K562 (cell line): ENCODE results near the gene BMP10. TPM values are rescaled to one million over a fixed set of nuclear protein-coding genes. Genes with fewer than 3 reads are reported as not detected.

Source experiments
- ATF1 ChIP-seq, 2 experiments: fragments of 450-650 bp in 1 of 2; IDR thresholded peaks; 2 replicates each; pipeline ENCODE4 v1.6.1; 2016; ENCODE audit warnings: missing compliant biosample characterization in 1 of 2, missing genetic modification characterization in 1 of 2
- ATF7 ChIP-seq: fragments of 450-650 bp; IDR thresholded peaks from 2 replicates; pipeline ENCODE4 v1.7.1; 2014; ENCODE audit warnings: mild to moderate bottlenecking, moderate library complexity
- FOXK2 ChIP-seq, 2 experiments: fragments of 450-650 bp; IDR thresholded peaks in 1 of 2; conservative IDR thresholded peaks in 1 of 2; 2 replicates each; pipeline ENCODE4 v1.6.1; 2016; ENCODE audit warnings: low read depth in 2 of 2, mild to moderate bottlenecking in 1 of 2
- MAX ChIP-seq: sonication (generic); formaldehyde crosslinking; IDR thresholded peaks from 2 replicates; pipeline ENCODE4 v1.9.0; 2022; ENCODE audit warnings: mild to moderate bottlenecking, missing genetic modification reagents
- MEIS2 ChIP-seq: fragments of 450-650 bp; IDR thresholded peaks from 2 replicates; pipeline ENCODE4 v1.6.1; 2014; ENCODE audit warnings: mild to moderate bottlenecking; ENCODE audit not compliant: partially characterized antibody
- MNT ChIP-seq, 2 experiments: fragments of 450-650 bp; conservative IDR thresholded peaks; 2 replicates each; pipeline ENCODE4 v1.6.1; 2017; ENCODE audit warnings: mild to moderate bottlenecking in 2 of 2, moderate library complexity in 2 of 2
- NEUROD1 ChIP-seq: fragments of 150-350 bp; IDR thresholded peaks from 2 replicates; pipeline ENCODE4 v1.6.1; 2014; ENCODE audit warnings: borderline replicate concordance, low read length, low read depth; ENCODE audit not compliant: partially characterized antibody
- SMAD4 ChIP-seq: fragments of 250-450 bp; sonication (Bioruptor Pico); conservative IDR thresholded peaks from 2 replicates; pipeline ENCODE4 v1.8.0; 2021; ENCODE audit warnings: inconsistent platforms, mild to moderate bottlenecking, moderate library complexity
- SPI1 ChIP-seq: IDR thresholded peaks from 2 replicates; pipeline ENCODE4 v1.6.1; 2011; ENCODE audit warnings: low read depth, low read length, control low read depth, borderline replicate concordance
- SRF ChIP-seq, 2 experiments: fragments of 250-450, 450-650 bp in 1 of 2; sonication (Bioruptor Pico) in 1 of 2; sonication (generic) in 1 of 2; formaldehyde crosslinking; IDR thresholded peaks; 2 replicates each; pipeline versions ENCODE4 v1.5.0 to v1.5.1; 2020 to 2022; ENCODE audit warnings: mild to moderate bottlenecking in 1 of 2, missing genetic modification reagents in 1 of 2
- TAF9B ChIP-seq: fragments of 450-650 bp; IDR thresholded peaks from 2 replicates; pipeline ENCODE4 v1.6.1; 2018; ENCODE audit warnings: mild to moderate bottlenecking; ENCODE audit not compliant: partially characterized antibody
- TFE3 ChIP-seq: fragments of 450-650 bp; formaldehyde crosslinking; IDR thresholded peaks from 2 replicates; pipeline ENCODE4 v1.4.0; 2020; ENCODE audit warnings: mild to moderate bottlenecking, mixed read lengths
- USF1 ChIP-seq: sonication (generic); formaldehyde crosslinking; IDR thresholded peaks from 2 replicates; pipeline ENCODE4 v1.9.0; 2022; ENCODE audit warnings: mild to moderate bottlenecking, missing genetic modification reagents
- ZNF592 ChIP-seq: fragments of 450-650 bp; IDR thresholded peaks from 2 replicates; pipeline ENCODE4 v1.6.1; 2017; ENCODE audit warnings: antibody characterized with exemption, mild to moderate bottlenecking
- polyA plus RNA-seq, 8 experiments: library from polyadenylated mRNA; depleted of rRNA in 4 of 8; stranded (reverse) in 5 of 8; unstranded in 3 of 8; fragments of >200 nt; fragmentation: Nextera tagmentation in 2 of 8; fragmentation: Illumina TruSeq in 1 of 8; extraction: Ambion mirVana in 2 of 8; extraction: Trizol in 1 of 8; gene quantifications; 2 replicates each; pipeline versions ENCODE4 v1.2.1 to v1.2.3, GENCODE V29; 2011 to 2014; ENCODE audit warnings: inconsistent platforms in 1 of 8, missing spikeins in 1 of 8
- total RNA-seq, 7 experiments: library from RNA; depleted of rRNA in 6 of 7; stranded (reverse); fragments of >200 nt in 6 of 7; fragmentation: Illumina TruSeq in 2 of 7; extraction: Trizol in 2 of 7; gene quantifications; 2 replicates each; pipeline versions ENCODE4 v1.2.1 to v1.2.3, GENCODE V29; 2011 to 2021; ENCODE audit warnings: low replicate concordance in 1 of 7

BMP10 gene
- total and polyA plus RNA-seq, 9 of the 15 experiments (the other 6 are each of a cell fraction or from before 2014, with no cell fraction given): 0.11 to 0.91 (median 0.43) TPM

- peak in 1 of 2 experiments; percentile 79; a peak in 3 of 4 replicates for TF ChIP-seq MNT (conservative IDR thresholded peaks at IDR 0.05)
- no peak for TF ChIP-seq TAF9B
- peak; percentile 54 for TF ChIP-seq SPI1
- TF ChIP-seq SRF (CRISPR knock-in tag; IDR thresholded peaks at IDR 0.05): 0 out of 4 replicates have a peak, but pooled peaks of 1 of the 2 experiments have one; percentile 15
- 0 out of 2 replicates have a peak, but pooled peaks have one; percentile 44 for TF ChIP-seq SMAD4
- TF ChIP-seq MEIS2: peak; percentile 1
- no peak for TF ChIP-seq NEUROD1
- peak; percentile 8; the same call in 1 of the 2 replicates for TF ChIP-seq TFE3
- TF ChIP-seq FOXK2 (conservative IDR thresholded peaks at IDR 0.05 in 1 of 2, IDR thresholded peaks at IDR 0.05 in 1 of 2; ENCODE audit: low read depth in 2 of 2): peak; percentile 21 to 30; a peak in 1 of 4 replicates
- no peak for TF ChIP-seq ATF1 (CRISPR knock-in tag; IDR thresholded peaks at IDR 0.05)
- peak; percentile 49; the same call in 1 of the 2 replicates for TF ChIP-seq ATF1 (tag; IDR thresholded peaks at IDR 0.05)
- TF ChIP-seq ZNF592: peak; percentile 85
- 0 out of 2 replicates have a peak, but pooled peaks have one; percentile 28 for TF ChIP-seq ATF7
- TF ChIP-seq USF1 (CRISPR knock-in tag): peak; percentile 52; the same call in 1 of the 2 replicates
- peak; percentile 64 for TF ChIP-seq MAX (CRISPR knock-in tag)
These were observed 38.8 kb downstream of the BMP10 start (continued) for GRCh38 chr2:68832233-68832869.
